Aorta (tissue), 5 donors: ENCODE data around the gene SRGAP2C. TPM values are rescaled to one million over a fixed set of nuclear protein-coding genes. Genes with fewer than 3 reads are reported as not detected.
"Not testable (repeated sequence)": the region's sequence is repeated elsewhere in the genome, so short reads cannot be mapped to it uniquely, and the experiment has no call there.

Source experiments
- ATAC-seq: fragments of 200-7000 bp; cut with Tn5 transposase; one replicate; pipeline ENCODE4 v1.9.1; 2022; ENCODE audit warnings: moderate library complexity; ENCODE audit not compliant: low FRiP score
- DNase-seq, 2 donors: peaks; one replicate each; pipeline ENCODE4 v3.0.0-alpha.2; 2020
- H3K27ac ChIP-seq, 2 donors: one replicate each; pipeline ENCODE4 v1.5.1; 2013; ENCODE audit warnings: low read length in 2 of 2, mild to moderate bottlenecking in 2 of 2, moderate library complexity in 2 of 2, control low read depth in 1 of 2, inconsistent platforms in 1 of 2, low read depth in 1 of 2
- H3K27me3 ChIP-seq, 2 donors: one replicate each; pipeline ENCODE4 v1.6.1; 2013; ENCODE audit warnings: control low read depth in 1 of 2, low read length in 1 of 2, mild to moderate bottlenecking in 1 of 2, moderate library complexity in 1 of 2; ENCODE audit not compliant: insufficient read depth in 2 of 2, control insufficient read depth in 1 of 2
- H3K36me3 ChIP-seq, 2 donors: one replicate each; pipeline ENCODE4 v1.6.1; 2013; ENCODE audit warnings: control low read depth in 1 of 2, low read length in 1 of 2, mild to moderate bottlenecking in 1 of 2; ENCODE audit not compliant: insufficient read depth in 2 of 2, control insufficient read depth in 1 of 2
- H3K4me1 ChIP-seq, 2 donors: one replicate each; pipeline ENCODE4 v1.6.1; 2013; ENCODE audit warnings: low read length in 2 of 2, control low read depth in 1 of 2, mild to moderate bottlenecking in 1 of 2, moderate library complexity in 1 of 2; ENCODE audit not compliant: insufficient read depth in 2 of 2, control insufficient read depth in 1 of 2
- H3K4me3 ChIP-seq, 2 donors: one replicate each; pipeline ENCODE4 v1.5.1; 2013; ENCODE audit warnings: low read length in 2 of 2, control low read depth in 1 of 2, mild to moderate bottlenecking in 1 of 2
- H3K9me3 ChIP-seq: one replicate; pipeline ENCODE4 v1.6.1; 2013; ENCODE audit warnings: mild to moderate bottlenecking, low read length; ENCODE audit not compliant: control insufficient read depth
- WGBS, 2 donors: extraction: QIAGEN DNeasy Blood & Tissue Kit; methylation state at CpG; one replicate each; pipeline ENCODE4 v1.1.7; 2013; 5-methylcytosine and 5-hydroxymethylcytosine counted together
- intact Hi-C, 2 donors: fragments of 100-400 bp; cut with DNase I; formaldehyde crosslinking; loops; one replicate each; pipeline versions ENCODE4 v1.14.2 to v1.15.0; 2022
- polyA plus RNA-seq, 2 donors: library from polyadenylated mRNA; stranded (reverse); fragments of 200-250 nt; gene quantifications; one replicate each; pipeline ENCODE4 v1.2.3, GENCODE V29; 2013
- total RNA-seq, 2 donors: library from RNA; stranded (reverse); fragmentation: NEBNext Ultra II Directional; extraction: Animal tissue kit (Norgen Biotek cat#: 25700); gene quantifications; one replicate each; pipeline ENCODE4 v1.2.1, GENCODE V29; 2021
- donor health status: healthy with polysubstance abuse.
- donor health status: Bipolar disorder and iron deficiency.
- donor health status: DM: no; HTN: no; CAD: no.
- donor health status: DM: no; HTN: no; CAD: no.
- donor health status: DM: yes; HTN: yes; CAD: no.

Gene SRGAP2C
- total and polyA plus RNA-seq, 4 donors, result 4.4 to 42.7 (median 22.0) TPM

- H3K4me3 ChIP-seq, DNase-seq, H3K9me3 ChIP-seq, H3K27me3 ChIP-seq, ATAC-seq, H3K36me3 ChIP-seq, intact Hi-C loops, H3K4me1 ChIP-seq, H3K27ac ChIP-seq: not testable (repeated sequence)
- WGBS, 2 donors, result 0 to 19% methylated on average over 1 of the region's 2 CpGs
These were observed 133.9 kb downstream of the SRGAP2C start for GRCh38 chr1:121318687-121319086.

GRCh38 chr1:121321660-121322059 lies 136.9 kb downstream of the SRGAP2C start:
- intact Hi-C loops, result not testable (repeated sequence)

GRCh38 chr1:121324726-121325125 lies 140.0 kb downstream of the SRGAP2C start:
- intact Hi-C loops, H3K4me3 ChIP-seq, ATAC-seq: not testable (repeated sequence)

More at GRCh38 chr1:121321660-121322059, 136.9 kb downstream of the SRGAP2C start:
- not testable (repeated sequence) for DNase-seq, H3K27ac ChIP-seq, ATAC-seq, H3K9me3 ChIP-seq, H3K4me1 ChIP-seq, H3K4me3 ChIP-seq, H3K36me3 ChIP-seq, H3K27me3 ChIP-seq
- no CpG with 5 or more reads among the region's 1 CpG for WGBS, 2 donors

GRCh38 chr1:121332141-121332540 lies 147.4 kb downstream of the SRGAP2C start:
- H3K27me3 ChIP-seq, ATAC-seq, H3K27ac ChIP-seq, H3K36me3 ChIP-seq, H3K9me3 ChIP-seq, intact Hi-C loops, H3K4me3 ChIP-seq, DNase-seq, H3K4me1 ChIP-seq: not testable (repeated sequence)

More at GRCh38 chr1:121324726-121325125, 140.0 kb downstream of the SRGAP2C start:
- not testable (repeated sequence) for DNase-seq, H3K4me1 ChIP-seq, H3K9me3 ChIP-seq, H3K36me3 ChIP-seq, H3K27me3 ChIP-seq, H3K27ac ChIP-seq

- H3K4me3 ChIP-seq, H3K4me1 ChIP-seq, ATAC-seq, DNase-seq, H3K27me3 ChIP-seq, intact Hi-C loops, H3K27ac ChIP-seq, H3K9me3 ChIP-seq, H3K36me3 ChIP-seq: not testable (repeated sequence)
- WGBS, 2 donors, result no CpG with 5 or more reads among the region's 8 CpGs
These were observed 148.1 kb downstream of the SRGAP2C start for GRCh38 chr1:121332599-121333562.

GRCh38 chr1:121337958-121338357 lies 153.2 kb downstream of the SRGAP2C start:
- H3K4me3 ChIP-seq, H3K27me3 ChIP-seq, DNase-seq, H3K4me1 ChIP-seq, intact Hi-C loops, H3K27ac ChIP-seq, H3K36me3 ChIP-seq, ATAC-seq, H3K9me3 ChIP-seq: not testable (repeated sequence)
- WGBS, 2 donors, result no CpG with 5 or more reads among the region's 1 CpG

GRCh38 chr1:121339611-121340010 lies 154.8 kb downstream of the SRGAP2C start:
- H3K27me3 ChIP-seq, H3K4me3 ChIP-seq, H3K36me3 ChIP-seq, DNase-seq, ATAC-seq, H3K27ac ChIP-seq, H3K9me3 ChIP-seq, intact Hi-C loops, H3K4me1 ChIP-seq: not testable (repeated sequence)
- WGBS, 2 donors, result no CpG with 5 or more reads among the region's 2 CpGs

- H3K4me1 ChIP-seq, ATAC-seq, intact Hi-C loops, H3K4me3 ChIP-seq, H3K9me3 ChIP-seq, DNase-seq, H3K27me3 ChIP-seq, H3K36me3 ChIP-seq, H3K27ac ChIP-seq: not testable (repeated sequence)
- 100% methylated on average over 1 of the region's 3 CpGs for WGBS, 2 donors
These were observed 158.6 kb downstream of the SRGAP2C start for GRCh38 chr1:121343311-121343906.

GRCh38 chr1:121344355-121344754 lies 159.6 kb downstream of the SRGAP2C start:
- not testable (repeated sequence) for ATAC-seq
- WGBS, 2 donors, result no CpG with 5 or more reads among the region's 3 CpGs

More at GRCh38 chr1:121344355-121344754, 159.6 kb downstream of the SRGAP2C start:
- H3K27ac ChIP-seq, H3K36me3 ChIP-seq, H3K4me3 ChIP-seq, H3K4me1 ChIP-seq, intact Hi-C loops, H3K9me3 ChIP-seq, DNase-seq, H3K27me3 ChIP-seq: not testable (repeated sequence)
